Measurements from ENCODE around the gene ASTN2.

DNA sequence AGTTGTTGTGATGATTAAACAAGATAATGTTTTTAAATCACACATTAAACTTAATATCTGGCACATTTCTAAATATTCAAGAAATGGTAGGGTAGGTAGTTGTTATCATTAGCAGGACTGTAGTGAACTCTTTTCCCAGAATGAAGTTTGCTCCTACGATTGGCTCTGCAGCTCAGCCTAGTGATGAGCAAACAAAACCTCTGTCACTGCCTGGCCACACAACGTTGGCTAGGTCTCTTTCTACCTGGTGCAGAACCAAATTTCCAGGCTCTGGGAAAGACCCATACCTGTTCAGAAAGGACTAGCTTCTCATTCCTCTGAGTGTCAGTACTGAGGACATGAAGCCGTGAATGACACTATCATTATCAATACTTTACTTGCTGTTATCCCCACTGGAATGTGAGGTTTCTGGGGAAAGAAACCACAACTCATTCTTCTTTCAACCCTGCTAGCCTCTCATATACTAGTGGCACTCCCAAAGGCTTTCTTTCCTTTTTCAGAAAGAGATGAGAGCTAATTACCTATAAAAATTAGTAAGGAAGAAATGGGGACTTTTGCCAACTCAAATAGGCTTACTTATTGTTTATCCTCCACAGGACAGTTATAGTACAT, 947.0 kb downstream of the ASTN2 start:
- TF ChIP-seq PBX3 (IDR thresholded peaks at IDR 0.05) (no peak), RFX5 (IDR thresholded peaks at IDR 0.05) (no peak), RARB (CRISPR knock-in tag; IDR thresholded peaks at IDR 0.05) (no peak), KDM5A (IDR thresholded peaks at IDR 0.05) (no peak), EP300 (IDR thresholded peaks at IDR 0.05) (no peak), KDM1A (IDR thresholded peaks at IDR 0.05; ENCODE audit: low read depth) (no peak), NR3C1 (IDR thresholded peaks at IDR 0.05) (no peak), POLR2A (IDR thresholded peaks at IDR 0.05; ENCODE audit: low read length) (no peak), CHD2 (IDR thresholded peaks at IDR 0.05; ENCODE audit: low read length, partially characterized antibody) (no peak), REST (IDR thresholded peaks at IDR 0.05) (no peak), POLR2AphosphoS2 (conservative IDR thresholded peaks at IDR 0.05; ENCODE audit: low read length) (no peak), CEBPB (IDR thresholded peaks at IDR 0.05) (no peak), JUN (IDR thresholded peaks at IDR 0.05) (no peak)
- TF ChIP-seq, protein P1, sequence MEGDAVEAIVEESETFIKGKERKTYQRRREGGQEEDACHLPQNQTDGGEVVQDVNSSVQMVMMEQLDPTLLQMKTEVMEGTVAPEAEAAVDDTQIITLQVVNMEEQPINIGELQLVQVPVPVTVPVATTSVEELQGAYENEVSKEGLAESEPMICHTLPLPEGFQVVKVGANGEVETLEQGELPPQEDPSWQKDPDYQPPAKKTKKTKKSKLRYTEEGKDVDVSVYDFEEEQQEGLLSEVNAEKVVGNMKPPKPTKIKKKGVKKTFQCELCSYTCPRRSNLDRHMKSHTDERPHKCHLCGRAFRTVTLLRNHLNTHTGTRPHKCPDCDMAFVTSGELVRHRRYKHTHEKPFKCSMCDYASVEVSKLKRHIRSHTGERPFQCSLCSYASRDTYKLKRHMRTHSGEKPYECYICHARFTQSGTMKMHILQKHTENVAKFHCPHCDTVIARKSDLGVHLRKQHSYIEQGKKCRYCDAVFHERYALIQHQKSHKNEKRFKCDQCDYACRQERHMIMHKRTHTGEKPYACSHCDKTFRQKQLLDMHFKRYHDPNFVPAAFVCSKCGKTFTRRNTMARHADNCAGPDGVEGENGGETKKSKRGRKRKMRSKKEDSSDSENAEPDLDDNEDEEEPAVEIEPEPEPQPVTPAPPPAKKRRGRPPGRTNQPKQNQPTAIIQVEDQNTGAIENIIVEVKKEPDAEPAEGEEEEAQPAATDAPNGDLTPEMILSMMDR (IDR thresholded peaks at IDR 0.05) = no peak
